Subcutaneous abdominal adipose tissue (tissue), 5 donors: Measurements from ENCODE around the gene SRRM3.

Experiments
- H3K27ac ChIP-seq: one replicate; pipeline ENCODE4 v1.7.0; 2013; ENCODE audit warnings: low read depth, mild to moderate bottlenecking, inconsistent platforms, low read length, moderate library complexity
- H3K27me3 ChIP-seq, 5 donors: one replicate each; pipeline ENCODE4 v1.7.0; 2013; ENCODE audit warnings: low read length in 5 of 5, inconsistent platforms in 1 of 5; ENCODE audit not compliant: control insufficient read depth in 5 of 5, insufficient read depth in 4 of 5
- H3K36me3 ChIP-seq, 5 donors: one replicate each; pipeline ENCODE4 v1.7.0; 2013; ENCODE audit warnings: low read length in 5 of 5; ENCODE audit not compliant: control insufficient read depth in 5 of 5, insufficient read depth in 5 of 5
- H3K4me1 ChIP-seq, 5 donors: one replicate each; pipeline ENCODE4 v1.7.0; 2013; ENCODE audit warnings: low read length in 5 of 5, mild to moderate bottlenecking in 3 of 5, moderate library complexity in 1 of 5; ENCODE audit not compliant: control insufficient read depth in 5 of 5, insufficient read depth in 5 of 5
- H3K4me3 ChIP-seq, 5 donors: one replicate each; pipeline ENCODE4 v1.7.0; 2013; ENCODE audit warnings: low read length in 5 of 5, low read depth in 1 of 5
- H3K9ac ChIP-seq, 5 donors: one replicate each; pipeline ENCODE4 v1.7.0; 2013; ENCODE audit warnings: low read length in 5 of 5, mild to moderate bottlenecking in 4 of 5, moderate library complexity in 3 of 5
- H3K9me3 ChIP-seq, 5 donors: one replicate each; pipeline ENCODE4 v1.7.0; 2013; ENCODE audit warnings: low read length in 5 of 5; ENCODE audit not compliant: control insufficient read depth in 5 of 5
- donor health status: healthy.
- donor health status: healthy.
- donor health status: healthy.
- donor health status: healthy.
- donor health status: healthy.

SRRM3 gene

GRCh38 chr7:76259124-76260093 lies 57.7 kb downstream of the SRRM3 start:
- Histone ChIP-seq H3K27ac (no peak overlapping the region), H3K9ac (no peak overlapping the region), H3K4me3 (no peak overlapping the region), H3K27me3 (peaks cover 8 to 33% (median 26%) of the 10 kb centered on the region in 5 donors), H3K9me3 (no peaks in the 10 kb centered on the region), H3K4me1 (peaks cover 0 to 4% (median 2%) of the 10 kb centered on the region in 5 donors), H3K36me3 (no peaks in the 10 kb centered on the region)

GRCh38 chr7:76260171-76260703 lies 58.5 kb downstream of the SRRM3 start:
- Histone ChIP-seq H3K4me3 (no peak overlapping the region), H3K27me3 (peaks cover 8 to 33% (median 26%) of the 10 kb centered on the region in 5 donors), H3K27ac (no peak overlapping the region)

GRCh38 chr7:76261329-76261728 lies 59.6 kb downstream of the SRRM3 start:
- Histone ChIP-seq H3K27me3 (peaks cover 8 to 33% (median 26%) of the 10 kb centered on the region in 5 donors), H3K4me1 (peaks cover 0 to 4% (median 2%) of the 10 kb centered on the region in 5 donors)

More at GRCh38 chr7:76260171-76260703, 58.5 kb downstream of the SRRM3 start:
- Histone ChIP-seq H3K4me1 (peaks cover 0 to 4% (median 2%) of the 10 kb centered on the region in 5 donors), H3K9me3 (no peaks in the 10 kb centered on the region), H3K36me3 (no peaks in the 10 kb centered on the region), H3K9ac (no peak overlapping the region)

GRCh38 chr7:76261931-76262330 lies 60.2 kb downstream of the SRRM3 start:
- Histone ChIP-seq H3K27me3 (peaks cover 10 to 37% (median 28%) of the 10 kb centered on the region in 5 donors), H3K9ac (no peak overlapping the region), H3K36me3 (no peaks in the 10 kb centered on the region), H3K4me1 (peaks cover under 1 to 6% (median 4%) of the 10 kb centered on the region in 5 donors), H3K9me3 (no peaks in the 10 kb centered on the region), H3K4me3 (no peak overlapping the region), H3K27ac (no peak overlapping the region)

More at GRCh38 chr7:76261329-76261728, 59.6 kb downstream of the SRRM3 start:
- Histone ChIP-seq H3K9me3 (no peaks in the 10 kb centered on the region), H3K9ac (no peak overlapping the region), H3K27ac (no peak overlapping the region), H3K36me3 (no peaks in the 10 kb centered on the region), H3K4me3 (no peak overlapping the region)

- Histone ChIP-seq H3K36me3 (no peaks in the 10 kb centered on the region), H3K9me3 (no peaks in the 10 kb centered on the region), H3K4me3 (no peak overlapping the region), H3K9ac (no peak overlapping the region), H3K27me3 (peaks cover 12 to 39% (median 30%) of the 10 kb centered on the region in 5 donors), H3K27ac (no peak overlapping the region), H3K4me1 (peaks cover 2 to 10% (median 8%) of the 10 kb centered on the region in 5 donors)
Observed at GRCh38 chr7:76262683-76263402, 61.1 kb downstream of the SRRM3 start.

- Histone ChIP-seq H3K27ac (no peak overlapping the region), H3K4me3 (no peak overlapping the region), H3K27me3 (peaks cover 20 to 44% (median 33%) of the 10 kb centered on the region in 5 donors), H3K9me3 (no peaks in the 10 kb centered on the region), H3K4me1 (peaks cover 2 to 7% (median 6%) of the 10 kb centered on the region in 5 donors), H3K36me3 (no peaks in the 10 kb centered on the region), H3K9ac (no peak overlapping the region)
Observed at GRCh38 chr7:76265299-76265698, 63.6 kb downstream of the SRRM3 start.

GRCh38 chr7:76267107-76267893 lies 65.6 kb downstream of the SRRM3 start:
- peaks cover 2 to 7% (median 6%) of the 10 kb centered on the region in 5 donors for H3K4me1 ChIP-seq
- H3K9me3 ChIP-seq, result no peaks in the 10 kb centered on the region
- peaks cover 20 to 30% (median 26%) of the 10 kb centered on the region in 5 donors for H3K27me3 ChIP-seq
- no peaks in the 10 kb centered on the region for H3K36me3 ChIP-seq
- H3K27ac ChIP-seq, result no peak overlapping the region
- H3K4me3 ChIP-seq, result peak overlapping the region in 4 of 5 donors; percentile 5 to 54 (median 32)
- H3K9ac ChIP-seq, result no peak overlapping the region

- no peak overlapping the region for H3K9ac ChIP-seq
- H3K27ac ChIP-seq, result no peak overlapping the region
- H3K4me1 ChIP-seq, result peaks cover 2 to 7% (median 6%) of the 10 kb centered on the region in 5 donors
- H3K36me3 ChIP-seq, result no peaks in the 10 kb centered on the region
- H3K9me3 ChIP-seq, result no peaks in the 10 kb centered on the region
- peaks cover 20 to 30% (median 26%) of the 10 kb centered on the region in 5 donors for H3K27me3 ChIP-seq
- no peak overlapping the region for H3K4me3 ChIP-seq
Observed at GRCh38 chr7:76267894-76268183, 66.1 kb downstream of the SRRM3 start.

- no peak overlapping the region for H3K9ac ChIP-seq
- H3K4me3 ChIP-seq, result no peak overlapping the region
- H3K27me3 ChIP-seq, result peaks cover 20 to 29% (median 26%) of the 10 kb centered on the region in 5 donors
- no peak overlapping the region for H3K27ac ChIP-seq
- peaks cover 2 to 7% (median 6%) of the 10 kb centered on the region in 5 donors for H3K4me1 ChIP-seq
- no peaks in the 10 kb centered on the region for H3K36me3 ChIP-seq
- no peaks in the 10 kb centered on the region for H3K9me3 ChIP-seq
Observed at GRCh38 chr7:76268376-76268775, 66.7 kb downstream of the SRRM3 start.
